Measurements from ENCODE around the gene TMEM209.

TMEM209 gene

DNA sequence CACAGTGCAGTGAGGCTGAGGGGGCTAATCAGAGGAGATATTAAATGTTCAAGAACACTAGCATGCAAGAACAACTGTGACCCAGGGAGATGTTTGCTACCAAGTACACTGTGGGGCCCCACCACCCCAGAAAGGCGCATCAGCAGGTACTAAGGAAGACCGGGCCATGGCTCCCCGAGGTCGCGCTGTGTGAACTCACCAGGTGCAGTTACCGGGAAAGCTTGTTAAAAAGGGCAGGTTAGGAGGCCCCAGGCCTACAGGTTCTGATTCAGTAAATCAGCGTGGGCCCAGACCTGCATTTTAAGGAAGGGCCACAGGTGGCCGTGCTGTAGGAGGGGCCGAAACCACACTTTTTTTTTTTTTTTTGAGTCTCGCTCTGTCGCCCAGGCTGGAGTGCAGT lies 54.6 kb downstream of the TMEM209 start:
- H3K9me3 ChIP-seq (ENCODE audit: control insufficient read depth, insufficient read depth, low read depth, low read length) = no peaks in the 10 kb centered on the region
- no peaks in the 10 kb centered on the region for H3K36me3 ChIP-seq (ENCODE audit: control insufficient read depth in 2 of 2, insufficient read depth in 1 of 2, low read length in 2 of 2)
- no peak overlapping the region for H3K4me3 ChIP-seq (ENCODE audit: low read depth, low read length)
- no peak overlapping the region for H3K27ac ChIP-seq (ENCODE audit: extremely low read depth, low read depth, low read length)
- ChIA-PET CTCF (interaction anchor here (0.7 kb wide), 1 partner anchor 107 kb away, joined by 3 read pairs; no protein-coding TSS in a partner anchor), POLR2A (no interaction called here)
- TF ChIP-seq SCRT2 (tag by site-specific recombination; IDR thresholded peaks at IDR 0.05) = peak; percentile 44
- no peak for TF ChIP-seq ZNF792 (tag by site-specific recombination; IDR thresholded peaks at IDR 0.05)
- no peaks in the 10 kb centered on the region for H3K4me1 ChIP-seq (ENCODE audit: control insufficient read depth, insufficient read depth, low read length)

GRCh38 chr7:130149281-130150139 lies 55.7 kb downstream of the TMEM209 start:
- no peaks in the 10 kb centered on the region for H3K9me3 ChIP-seq (ENCODE audit: control insufficient read depth, insufficient read depth, low read depth, low read length)
- H3K4me3 ChIP-seq (ENCODE audit: low read depth, low read length) = no peak overlapping the region
- no peak overlapping the region for H3K27ac ChIP-seq (ENCODE audit: extremely low read depth, low read depth, low read length)
- no peaks in the 10 kb centered on the region for H3K4me1 ChIP-seq (ENCODE audit: control insufficient read depth, insufficient read depth, low read length)
- POLR2A ChIA-PET = no interaction called here
- CTCF ChIA-PET = no interaction called here
- H3K36me3 ChIP-seq (ENCODE audit: control insufficient read depth in 2 of 2, insufficient read depth in 1 of 2, low read length in 2 of 2) = no peaks in the 10 kb centered on the region; a peak in 1 of 3 replicates
- TF ChIP-seq ZSCAN23 (tag by site-specific recombination; IDR thresholded peaks at IDR 0.05) = no peak
- no peak for TF ChIP-seq ZFP41 (tag by site-specific recombination; IDR thresholded peaks at IDR 0.05; ENCODE audit: borderline replicate concordance)
- no peak for TF ChIP-seq ZIC2 (tag by site-specific recombination; IDR thresholded peaks at IDR 0.05)
- TF ChIP-seq ZNF138 (tag by site-specific recombination; IDR thresholded peaks at IDR 0.05; ENCODE audit: borderline replicate concordance) = no peak
- TF ChIP-seq HIC1 (tag by site-specific recombination; IDR thresholded peaks at IDR 0.05) = no peak
- no peak for TF ChIP-seq ZNF658 (tag by site-specific recombination; IDR thresholded peaks at IDR 0.05)
- TF ChIP-seq GLIS1 (tag by site-specific recombination; IDR thresholded peaks at IDR 0.05) = no peak
- no peak for TF ChIP-seq PRDM2 (tag by site-specific recombination; IDR thresholded peaks at IDR 0.05; ENCODE audit: borderline replicate concordance)
- TF ChIP-seq ZNF133 (tag by site-specific recombination; IDR thresholded peaks at IDR 0.05) = no peak
- TF ChIP-seq, protein P1, sequence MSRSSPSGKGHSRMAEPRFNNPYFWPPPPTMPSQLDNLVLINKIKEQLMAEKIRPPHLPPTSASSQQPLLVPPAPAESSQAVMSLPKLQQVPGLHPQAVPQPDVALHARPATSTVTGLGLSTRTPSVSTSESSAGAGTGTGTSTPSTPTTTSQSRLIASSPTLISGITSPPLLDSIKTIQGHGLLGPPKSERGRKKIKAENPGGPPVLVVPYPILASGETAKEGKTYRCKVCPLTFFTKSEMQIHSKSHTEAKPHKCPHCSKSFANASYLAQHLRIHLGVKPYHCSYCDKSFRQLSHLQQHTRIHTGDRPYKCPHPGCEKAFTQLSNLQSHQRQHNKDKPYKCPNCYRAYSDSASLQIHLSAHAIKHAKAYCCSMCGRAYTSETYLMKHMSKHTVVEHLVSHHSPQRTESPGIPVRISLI (tag by site-specific recombination; IDR thresholded peaks at IDR 0.05) = no peak
- TF ChIP-seq ZNF670 (tag by site-specific recombination; IDR thresholded peaks at IDR 0.05; ENCODE audit: low read depth) = no peak
- no peak for TF ChIP-seq REST (tag by site-specific recombination; IDR thresholded peaks at IDR 0.05)
- TF ChIP-seq PATZ1 (tag by site-specific recombination; IDR thresholded peaks at IDR 0.05) = no peak
- TF ChIP-seq, protein P2, sequence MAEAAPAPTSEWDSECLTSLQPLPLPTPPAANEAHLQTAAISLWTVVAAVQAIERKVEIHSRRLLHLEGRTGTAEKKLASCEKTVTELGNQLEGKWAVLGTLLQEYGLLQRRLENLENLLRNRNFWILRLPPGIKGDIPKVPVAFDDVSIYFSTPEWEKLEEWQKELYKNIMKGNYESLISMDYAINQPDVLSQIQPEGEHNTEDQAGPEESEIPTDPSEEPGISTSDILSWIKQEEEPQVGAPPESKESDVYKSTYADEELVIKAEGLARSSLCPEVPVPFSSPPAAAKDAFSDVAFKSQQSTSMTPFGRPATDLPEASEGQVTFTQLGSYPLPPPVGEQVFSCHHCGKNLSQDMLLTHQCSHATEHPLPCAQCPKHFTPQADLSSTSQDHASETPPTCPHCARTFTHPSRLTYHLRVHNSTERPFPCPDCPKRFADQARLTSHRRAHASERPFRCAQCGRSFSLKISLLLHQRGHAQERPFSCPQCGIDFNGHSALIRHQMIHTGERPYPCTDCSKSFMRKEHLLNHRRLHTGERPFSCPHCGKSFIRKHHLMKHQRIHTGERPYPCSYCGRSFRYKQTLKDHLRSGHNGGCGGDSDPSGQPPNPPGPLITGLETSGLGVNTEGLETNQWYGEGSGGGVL (tag by site-specific recombination; IDR thresholded peaks at IDR 0.05) = no peak
